Prostate gland (tissue), 2 donors: ENCODE data around the gene MORN4. TPM values are rescaled to one million over a fixed set of nuclear protein-coding genes. Genes with fewer than 3 reads are reported as not detected.

Source experiments
- DNase-seq: peaks from one replicate; pipeline ENCODE4 v3.0.0-alpha.2; 2019; ENCODE audit warnings: low spot score
- H3K27ac ChIP-seq, 2 donors: fragments of 200-600 bp; sonication (generic); 2 replicates each; pipeline ENCODE4 v1.5.1; 2017 to 2019
- H3K27me3 ChIP-seq: fragments of 200-600 bp; sonication (generic); replicated peaks from 2 replicates; pipeline ENCODE4 v1.5.1; 2019; ENCODE audit not compliant: insufficient read depth
- H3K36me3 ChIP-seq, 2 donors: fragments of 200-600 bp; sonication (generic); 1 replicate in 1 of 2; 2 replicates in 1 of 2; pipeline versions ENCODE4 v1.5.1 to v1.8.1; 2017 to 2019
- H3K4me1 ChIP-seq: fragments of 200-600 bp; sonication (generic); replicated peaks from 2 replicates; pipeline ENCODE4 v1.5.1; 2019
- H3K4me3 ChIP-seq, 2 donors: fragments of 200-600 bp; sonication (generic); 2 replicates each; pipeline ENCODE4 v1.5.1; 2017 to 2019
- H3K9me3 ChIP-seq: fragments of 200-600 bp; sonication (generic); 2 replicates; pipeline ENCODE4 v1.5.1; 2017
- CTCF ChIP-seq, 4 experiments: fragments of 200-600 bp in 2 of 4; fragments of 450-650 bp in 2 of 4; sonication (generic) in 2 of 4; IDR thresholded peaks; 1 replicate in 3 of 4; 2 replicates in 1 of 4; pipeline ENCODE4 v1.5.1; 2016 to 2019; ENCODE audit warnings: antibody characterized with exemption in 4 of 4, mild to moderate bottlenecking in 2 of 4, moderate library complexity in 2 of 4
- POLR2A ChIP-seq: fragments of 450-650 bp; IDR thresholded peaks from one replicate; pipeline ENCODE4 v1.6.1; 2016; ENCODE audit warnings: antibody characterized with exemption, mild to moderate bottlenecking
- POLR2AphosphoS5 ChIP-seq: sonication (generic); formaldehyde crosslinking; IDR thresholded peaks from one replicate; pipeline ENCODE4 v1.6.1; 2017; ENCODE audit warnings: antibody characterized with exemption
- WGBS: methylation state at CpG from one replicate; pipeline ENCODE4 v1.1.5; 2018; 5-methylcytosine and 5-hydroxymethylcytosine counted together
- intact Hi-C: fragments of 100-400 bp; cut with DNase I; formaldehyde crosslinking; loops from one replicate; pipeline ENCODE4 v1.14.2; 2022
- total RNA-seq, 2 donors: library from RNA; depleted of rRNA; stranded (reverse); fragments of >200 nt; gene quantifications; one replicate each; pipeline ENCODE4 v1.1.0, GENCODE V29; 2016

Gene MORN4
- total RNA-seq, 2 donors from 2014 or later: 4.7 to 5.5 TPM

- intact Hi-C loops: no loop called here
- Histone ChIP-seq H3K4me1 (no peaks in the 10 kb centered on the region), H3K9me3 (no peaks in the 10 kb centered on the region), H3K4me3 (no peak overlapping the region), H3K27ac (no peak overlapping the region), H3K36me3 (no peaks in the 10 kb centered on the region), H3K27me3 (no peaks in the 10 kb centered on the region)
- WGBS: 88% methylated on average over 4 of the region's 4 CpGs
- TF ChIP-seq POLR2A (no peak), CTCF (IDR thresholded peaks at IDR 0.05) (no peak), POLR2AphosphoS5 (no peak)
- DNase-seq: no peak
Measured at GRCh38 chr10:97564776-97565175, 68.5 kb downstream of the MORN4 start.

Other genes starting within 250 kb of the MORN4 start
- gene RRP12, start 232.2 kb downstream of the MORN4 start, total RNA-seq: 10 to 100 TPM; 14.9 to 38.6 TPM
- gene PGAM1, start 207.3 kb downstream of the MORN4 start, total RNA-seq: 100 to 1,000 TPM; 198 to 277 TPM
- 10 to 100 TPM; 21.8 to 30.8 TPM for gene EXOSC1, start 187.5 kb downstream of the MORN4 start, total RNA-seq
- gene ZDHHC16, start 187.3 kb downstream of the MORN4 start, total RNA-seq: 10 to 100 TPM; 30.8 to 42.4 TPM
- gene MMS19, start 135.1 kb downstream of the MORN4 start, total RNA-seq: 100 to 1,000 TPM in 1 of 2 donors, 10 to 100 TPM in 1; 41.5 to 207 TPM
- 10 to 100 TPM; 10.0 to 93.8 TPM for gene UBTD1, start 134.6 kb downstream of the MORN4 start, total RNA-seq
- 10 to 100 TPM in 1 of 2 donors, not detected in 1; 13.9 TPM for gene ANKRD2, start 60.7 kb downstream of the MORN4 start, total RNA-seq
- gene HOGA1, start 49.1 kb downstream of the MORN4 start, total RNA-seq: 1 to 10 TPM; 1.0 to 2.7 TPM
- gene C10orf62, start 43.8 kb downstream of the MORN4 start, total RNA-seq: 10 to 100 TPM in 1 of 2 donors, not detected in 1; 14.0 TPM
- 10 to 100 TPM; 12.3 to 26.2 TPM for gene PI4K2A, start 7.2 kb upstream of the MORN4 start, total RNA-seq
- 10 to 100 TPM; 17.0 to 28.6 TPM for gene AVPI1, start 53.7 kb upstream of the MORN4 start, total RNA-seq
- gene MARVELD1, start 80.2 kb upstream of the MORN4 start, total RNA-seq: 10 to 100 TPM; 32.8 to 35.3 TPM
- 10 to 100 TPM; 15.3 to 41.4 TPM for gene ZFYVE27, start 103.6 kb upstream of the MORN4 start, total RNA-seq
- 1 to 10 TPM in 1 of 2 donors, under 1 TPM in 1; 0.23 to 3.2 TPM for gene SFRP5, start 138.5 kb upstream of the MORN4 start, total RNA-seq
- under 1 TPM; 0.23 TPM for gene GOLGA7B, start 216.3 kb upstream of the MORN4 start, total RNA-seq